ENCODE data around the gene ADGRB3. TPM values are rescaled to one million over a fixed set of nuclear protein-coding genes. Genes with fewer than 3 reads are reported as not detected.
"Not testable (repeated sequence)": the region's sequence is repeated elsewhere in the genome, so short reads cannot be mapped to it uniquely, and the experiment has no call there.

The ADGRB3 gene
- total RNA-seq, 1 experiment from 2014 or later: 2.0 TPM

DNA sequence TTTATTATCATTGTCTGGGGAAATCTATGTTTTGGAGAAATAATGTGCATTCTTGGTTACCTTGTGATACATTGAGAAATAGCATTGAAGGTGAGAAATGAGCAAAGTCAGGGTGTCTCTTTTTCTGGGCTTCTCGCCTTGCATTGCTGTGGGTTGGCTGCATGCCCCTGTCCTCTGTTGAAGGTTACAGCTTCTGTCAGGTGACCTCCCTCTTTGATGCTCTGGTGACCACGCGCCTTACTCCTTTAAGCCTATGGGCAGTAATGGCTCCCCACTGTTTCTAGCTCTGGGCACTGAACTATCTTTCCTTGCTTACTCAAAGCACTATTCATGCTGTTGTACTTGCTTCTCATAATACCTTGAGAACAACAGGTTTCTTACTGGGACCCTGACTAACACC is 14.6 kb downstream of the ADGRB3 start:
- DNase-seq (ENCODE audit: low read depth): peak; percentile 41

DNA sequence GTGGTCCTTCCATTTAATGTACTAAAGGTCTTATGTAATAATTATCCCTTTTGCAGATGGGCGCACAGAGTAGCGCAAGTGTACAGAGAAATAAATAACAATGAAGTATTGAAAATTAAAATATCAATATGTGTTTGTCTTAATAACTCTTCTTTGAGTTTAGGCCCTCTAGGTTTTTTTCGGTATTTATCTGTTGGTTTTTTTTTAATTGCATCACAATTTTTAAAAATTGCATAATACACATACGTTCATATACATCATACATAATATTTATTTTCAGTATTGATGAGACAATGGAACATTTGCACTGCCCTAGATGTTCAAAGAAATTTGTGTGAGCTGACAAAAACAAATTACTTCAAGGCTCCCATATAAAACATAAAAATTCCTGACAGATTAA is 15.1 kb downstream of the ADGRB3 start:
- no peak for DNase-seq (ENCODE audit: low read depth)

DNA sequence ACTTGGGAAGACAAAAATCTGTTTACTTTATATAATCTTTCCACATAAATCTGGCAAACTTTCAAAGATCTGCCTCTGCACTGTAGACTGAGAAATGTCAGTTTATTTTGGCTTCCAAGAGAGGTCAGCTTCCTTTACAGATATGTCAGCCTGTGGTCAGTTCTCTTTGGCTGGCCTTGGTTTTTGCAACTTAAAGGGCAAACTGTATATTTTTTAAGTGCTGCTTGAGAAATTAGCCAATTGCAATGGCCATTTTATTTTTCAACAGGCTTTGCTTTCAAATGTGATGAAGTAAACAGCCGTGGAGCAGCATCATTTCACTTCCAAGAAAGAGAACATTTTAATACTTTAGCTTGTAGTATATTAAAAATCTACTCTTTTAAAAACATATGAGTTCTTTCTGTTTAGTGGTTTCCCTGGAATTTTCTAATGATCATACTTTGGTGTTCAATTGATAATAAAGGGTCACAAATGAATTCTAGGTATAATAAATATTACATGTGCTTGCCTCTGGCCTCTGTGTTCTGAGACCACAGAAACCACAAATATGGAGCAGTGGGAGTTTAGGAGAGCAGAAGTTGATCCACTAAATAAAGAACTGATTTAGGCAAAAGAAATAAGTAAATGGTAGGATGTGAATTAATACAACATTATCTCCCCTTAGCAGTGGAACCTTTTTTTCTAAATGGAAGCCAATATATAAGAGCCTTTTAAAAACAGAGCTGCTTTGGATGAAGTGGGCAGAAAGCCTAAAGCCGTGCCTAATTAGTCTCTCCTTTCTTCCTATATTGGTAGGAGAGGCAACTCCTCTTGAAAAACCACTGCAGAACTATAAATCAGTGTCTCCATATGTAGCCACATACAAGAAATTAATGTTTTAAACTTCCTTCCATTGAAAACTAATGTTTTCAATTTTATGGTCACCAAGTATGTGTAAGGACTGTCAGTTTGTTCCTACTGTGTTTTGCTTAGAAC is 16.2 kb downstream of the ADGRB3 start:
- DNase-seq (ENCODE audit: low read depth): peak; percentile 52

GRCh38 chr6:68652117-68652536 is 17.0 kb downstream of the ADGRB3 start:
- DNase-seq (ENCODE audit: low read depth): no peak

GRCh38 chr6:68653074-68653705 is 18.1 kb downstream of the ADGRB3 start:
- no peak for DNase-seq (ENCODE audit: low read depth)

GRCh38 chr6:68653706-68654089 is 18.6 kb downstream of the ADGRB3 start:
- no peak for DNase-seq (ENCODE audit: low read depth)

DNA sequence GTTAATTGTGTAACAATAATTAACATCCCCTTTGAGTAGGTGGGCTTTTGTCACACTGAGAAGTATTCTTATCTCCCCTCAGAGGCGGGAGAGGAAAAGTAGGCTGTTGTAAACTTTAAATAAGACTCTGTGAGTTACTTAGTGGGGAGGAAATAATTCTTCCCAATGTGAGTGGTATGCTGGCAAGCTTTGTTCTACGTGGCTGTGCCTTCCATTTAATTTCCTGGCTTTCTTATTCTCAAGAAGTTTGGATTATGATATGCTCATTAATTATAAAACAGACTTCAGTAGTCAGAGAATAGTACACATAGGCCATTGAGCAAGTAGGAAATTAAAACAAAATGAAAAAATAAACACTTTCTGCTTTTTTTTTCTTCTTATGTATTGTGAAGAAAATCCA is 19.1 kb downstream of the ADGRB3 start:
- DNase-seq (ENCODE audit: low read depth): no peak

DNA sequence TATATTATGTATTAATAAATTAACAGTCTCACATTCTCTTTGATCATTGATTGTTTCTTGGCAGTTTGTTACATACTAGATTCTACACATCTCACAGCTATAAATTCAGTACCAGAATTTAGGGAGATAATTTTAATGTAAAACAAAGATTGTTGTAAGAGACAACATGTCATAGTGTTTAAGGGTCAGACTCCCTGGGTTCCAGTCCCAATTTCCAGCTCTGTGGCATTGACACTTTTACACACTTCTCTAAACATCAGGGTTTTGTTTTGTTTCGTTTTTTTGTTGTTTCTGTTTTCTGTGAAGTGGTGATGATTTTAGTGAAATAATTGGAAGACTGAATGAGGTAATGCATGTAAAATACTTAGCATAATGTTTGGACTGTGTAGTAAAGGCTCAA is 19.9 kb downstream of the ADGRB3 start:
- no peak for DNase-seq (ENCODE audit: low read depth)

DNA sequence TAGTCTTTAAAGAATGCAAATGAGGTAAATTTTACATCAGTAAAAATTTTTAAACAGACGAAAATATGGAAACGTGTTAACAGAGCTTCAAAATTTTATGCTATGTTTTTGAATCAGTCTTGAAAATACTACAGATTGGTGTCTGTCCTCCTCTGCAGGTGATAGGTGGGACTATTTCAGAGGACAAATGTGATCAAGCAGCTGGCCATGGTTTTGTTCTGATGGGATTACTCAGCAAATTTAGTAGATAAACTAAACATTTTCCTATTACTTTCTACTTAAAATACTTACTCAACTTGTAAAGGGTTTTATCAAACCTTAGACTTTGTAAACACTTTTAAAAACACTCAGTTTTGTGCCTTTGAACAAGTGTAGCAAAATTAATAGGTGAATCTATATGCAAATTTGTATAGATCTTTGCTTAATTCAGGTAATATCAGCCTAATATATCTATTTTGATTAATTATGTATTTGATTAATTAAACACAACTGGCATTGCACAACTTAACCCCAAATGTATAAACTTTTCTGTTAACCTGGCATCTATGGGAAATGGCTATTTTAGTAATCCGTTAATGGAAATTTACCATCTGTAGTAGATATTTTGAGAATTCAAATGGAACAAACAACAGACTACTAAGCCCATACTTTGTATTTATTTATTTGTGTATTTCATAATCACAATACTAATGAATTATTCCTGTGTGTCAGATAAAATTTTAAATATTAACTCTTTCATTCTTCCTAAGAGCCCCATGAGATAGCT is 22.5 kb downstream of the ADGRB3 start:
- DNase-seq (ENCODE audit: low read depth): no peak

- DNase-seq (ENCODE audit: low read depth): no peak
These were observed 23.3 kb downstream of the ADGRB3 start for GRCh38 chr6:68658338-68658737.

DNA sequence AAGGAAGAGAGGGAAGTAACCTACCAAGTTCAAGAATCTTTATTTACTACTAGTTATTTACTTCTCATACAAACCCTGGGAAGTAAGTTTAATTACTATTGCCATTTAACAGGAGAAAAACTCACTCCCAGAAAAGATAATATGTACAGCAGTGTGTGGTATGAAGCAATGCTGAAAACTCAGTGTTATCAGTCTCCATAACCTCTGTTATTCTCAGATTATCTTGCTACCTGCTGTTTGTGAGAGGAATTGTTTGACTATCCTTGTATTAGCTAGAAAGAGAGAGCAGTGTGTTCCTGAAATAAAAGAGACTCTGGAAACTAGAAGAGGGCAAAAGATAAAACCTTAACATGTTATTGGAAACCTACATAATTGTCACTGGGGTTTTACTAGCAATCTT is 38.2 kb downstream of the ADGRB3 start:
- no peak for DNase-seq (ENCODE audit: low read depth)

DNA sequence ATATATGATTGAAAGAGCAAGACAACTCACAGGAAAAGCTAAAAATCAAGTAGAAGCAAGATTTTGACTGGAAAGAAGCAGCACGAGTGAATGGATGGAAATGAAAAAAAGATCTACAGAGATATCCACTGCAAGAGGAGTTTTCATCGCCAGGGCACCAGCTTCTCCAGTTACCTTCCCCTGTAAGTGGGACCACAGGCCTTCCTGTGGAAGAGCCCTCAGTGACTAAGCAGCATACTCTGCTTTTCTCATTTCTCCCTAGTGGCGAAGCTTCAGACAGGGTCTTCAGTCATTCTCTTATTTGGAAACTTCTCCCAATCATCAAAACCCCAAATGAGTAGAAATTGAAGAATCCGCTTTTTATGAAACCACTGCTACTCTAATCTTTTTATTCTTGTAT is 40.5 kb downstream of the ADGRB3 start:
- DNase-seq (ENCODE audit: low read depth): peak; percentile 32

DNA sequence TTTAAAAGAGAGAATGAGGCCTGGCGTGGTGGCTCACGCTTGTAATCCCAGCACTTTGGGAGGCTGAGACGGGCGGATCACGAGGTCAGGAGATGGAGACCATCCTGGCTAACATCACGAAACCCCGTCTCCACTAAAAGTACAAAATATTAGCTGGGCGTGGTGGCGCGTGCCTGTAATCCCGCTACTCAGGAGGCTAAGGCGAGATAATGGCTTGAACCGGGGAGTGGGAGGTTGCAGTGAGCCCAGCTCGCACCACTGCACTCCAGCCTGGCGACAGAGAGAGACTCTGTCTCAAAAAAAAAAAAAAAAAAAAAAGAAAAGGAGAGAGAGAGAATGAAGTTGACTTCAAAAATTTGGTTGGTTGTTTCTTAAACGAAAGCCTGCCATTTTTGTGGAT is 41.0 kb downstream of the ADGRB3 start:
- not testable (repeated sequence) for DNase-seq (ENCODE audit: low read depth)

DNA sequence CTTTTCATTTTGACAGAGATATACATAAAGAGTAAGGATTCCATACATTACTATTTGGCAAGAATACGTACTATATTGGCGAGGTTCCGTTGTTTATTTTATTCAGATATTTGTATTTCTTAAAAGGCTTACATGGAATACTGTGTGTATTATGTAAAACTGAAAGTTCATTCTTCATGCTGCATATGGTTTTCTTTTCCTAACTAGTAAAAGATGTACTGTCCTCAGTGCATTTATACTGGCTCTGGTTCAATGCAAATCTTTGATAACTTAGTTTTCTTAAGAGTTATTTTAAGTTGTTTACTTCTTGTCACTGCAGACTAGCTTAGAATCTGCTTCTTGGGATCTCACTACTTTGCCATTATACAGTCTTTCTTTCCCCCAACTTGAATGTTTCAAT is 42.0 kb downstream of the ADGRB3 start:
- no peak for DNase-seq (ENCODE audit: low read depth)

DNA sequence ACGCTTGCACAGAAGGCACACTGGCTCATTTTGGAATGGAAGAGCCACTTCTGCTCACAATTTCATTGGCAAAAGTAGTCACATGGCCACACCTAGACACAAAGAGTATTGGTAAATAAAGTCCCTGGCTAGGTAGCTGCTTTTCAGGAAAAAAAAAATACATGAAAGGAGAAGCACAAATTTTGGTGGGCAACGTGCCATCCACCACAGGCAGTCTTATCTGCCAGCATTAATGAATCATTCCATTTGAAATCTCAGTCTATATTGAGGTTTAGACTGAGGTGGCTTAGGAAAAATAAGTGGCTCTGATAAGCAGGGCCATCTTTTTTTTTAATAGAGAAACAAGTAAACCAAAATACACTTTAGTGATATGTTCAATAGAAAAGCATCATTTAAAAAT is 44.3 kb downstream of the ADGRB3 start:
- DNase-seq (ENCODE audit: low read depth): peak; percentile 58

DNA sequence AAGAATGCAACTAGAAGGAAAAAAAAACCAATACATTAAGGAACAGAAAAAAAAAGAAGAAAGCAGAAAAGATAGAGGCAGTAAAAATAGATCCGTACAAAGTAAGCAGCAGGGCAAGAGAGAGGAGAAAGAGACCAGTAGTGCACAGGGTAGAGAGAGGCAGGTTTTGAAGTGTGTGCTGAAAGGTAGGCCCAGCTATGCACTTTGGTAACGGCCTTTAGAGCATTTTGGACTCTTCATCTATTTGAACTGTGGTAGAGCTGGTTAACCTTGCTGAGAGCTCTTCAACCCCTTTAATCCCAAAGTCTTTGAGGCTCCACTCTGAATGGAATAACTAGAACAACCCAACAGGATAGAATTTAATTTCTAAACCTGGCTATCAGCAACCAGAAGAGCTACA is 45.2 kb downstream of the ADGRB3 start:
- DNase-seq (ENCODE audit: low read depth): no peak

DNA sequence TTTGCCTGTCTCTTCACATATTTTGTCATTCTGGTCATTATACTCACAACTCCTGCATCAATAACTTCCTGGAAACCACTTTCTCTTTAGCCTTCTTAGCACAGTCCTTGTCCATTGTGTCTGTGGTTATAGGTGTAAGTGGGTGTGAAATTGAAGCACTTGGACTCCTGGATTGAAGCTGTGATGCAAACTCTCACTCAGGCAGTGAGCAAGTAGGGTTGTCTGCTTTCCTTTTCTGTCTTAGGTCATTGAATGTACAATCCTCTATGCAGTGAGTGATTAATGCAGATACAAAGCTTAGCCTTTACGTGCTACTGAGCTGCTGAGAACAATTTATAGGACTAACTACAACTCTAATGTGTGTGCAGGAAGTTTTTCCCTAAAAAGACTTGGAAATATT is 54.8 kb downstream of the ADGRB3 start:
- peak; percentile 31 for DNase-seq (ENCODE audit: low read depth)

DNA sequence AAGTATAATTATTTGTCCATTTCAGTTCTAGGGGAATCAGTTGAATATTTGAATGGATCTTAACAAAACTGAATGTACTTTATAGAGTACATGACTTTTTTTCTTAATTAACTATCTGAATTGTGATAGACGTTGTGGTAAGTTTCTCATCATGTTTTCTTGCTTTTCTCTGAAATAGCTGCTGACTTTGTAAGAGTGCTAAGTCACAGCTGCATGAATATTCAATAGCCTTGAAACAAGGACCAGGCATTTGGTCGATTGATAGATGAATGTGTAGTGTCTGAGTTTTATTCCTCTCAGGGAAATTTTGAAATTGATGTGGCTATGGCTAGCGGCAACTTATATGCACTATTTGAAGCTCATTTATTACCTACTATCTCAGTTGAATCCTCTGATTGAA is 56.0 kb downstream of the ADGRB3 start:
- no peak for DNase-seq (ENCODE audit: low read depth)

DNA sequence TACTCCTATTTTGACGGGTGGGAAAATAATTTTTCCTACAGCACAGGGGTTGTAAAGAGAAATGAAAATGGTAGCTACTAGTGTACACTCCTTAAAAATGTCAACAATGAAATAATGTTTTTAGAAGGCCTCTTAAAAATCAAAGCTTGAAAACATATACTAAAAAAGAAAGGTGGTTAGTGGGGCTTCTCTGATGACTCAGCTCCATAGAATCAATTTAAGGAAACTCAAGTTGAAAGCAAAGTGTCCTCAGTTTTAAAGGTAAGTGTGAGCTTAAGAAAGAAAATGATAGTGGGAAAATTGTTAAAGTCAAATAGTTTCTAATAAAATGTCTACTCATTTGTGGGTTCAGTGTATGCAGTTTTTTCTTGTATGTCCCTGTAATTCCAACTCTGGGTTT is 58.2 kb downstream of the ADGRB3 start:
- no peak for DNase-seq (ENCODE audit: low read depth)

- no peak for DNase-seq (ENCODE audit: low read depth)
These were observed 60.3 kb downstream of the ADGRB3 start for GRCh38 chr6:68695403-68695802.

DNA sequence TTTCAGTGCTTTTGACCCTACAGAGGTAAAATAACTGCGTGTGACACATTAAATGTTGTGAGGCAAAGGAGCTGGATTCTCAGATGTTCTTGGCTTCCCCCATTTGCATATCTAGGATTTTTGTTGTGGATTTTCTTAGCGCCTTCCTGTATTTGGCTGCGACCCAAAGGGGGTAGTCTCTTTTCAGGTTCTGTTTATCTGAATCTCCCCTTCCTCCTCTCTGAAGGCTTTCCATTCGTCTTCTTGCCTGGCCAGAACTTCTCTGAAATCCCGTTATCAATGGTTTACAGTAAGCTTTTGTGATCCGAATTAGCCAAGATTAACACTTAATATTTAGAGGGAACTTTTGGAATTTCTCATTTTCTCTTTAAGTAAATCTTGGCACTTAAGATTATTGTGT is 60.8 kb downstream of the ADGRB3 start:
- DNase-seq (ENCODE audit: low read depth): no peak

GRCh38 chr6:68697394-68697793 is 62.3 kb downstream of the ADGRB3 start:
- no peak for DNase-seq (ENCODE audit: low read depth)

Data from M059J (cell line).